Fibroblast of mammary gland (primary cell): ENCODE measurements around the gene HSDL1.
A peak's percentile ranks its signal among the peaks of the same experiment; 100 is the strongest.

ENCODE experiments used
- DNase-seq: peaks from one replicate; pipeline ENCODE4 v3.0.0-alpha.2; 2010; ENCODE audit warnings: low read depth
- H3K4me3 ChIP-seq: 2 replicates; pipeline ENCODE4 v1.5.1; 2011; ENCODE audit warnings: low read depth, mild to moderate bottlenecking, low read length, moderate library complexity; ENCODE audit not compliant: control insufficient read depth
- CTCF ChIP-seq: conservative IDR thresholded peaks from 2 replicates; pipeline ENCODE4 v1.5.1; 2011; ENCODE audit warnings: low read depth, low read length, inconsistent platforms; ENCODE audit not compliant: control insufficient read depth, insufficient read depth

The HSDL1 gene

GRCh38 chr16:84144859-84145639, at the start of gene HSDL1, which contains the start of gene DNAAF1:
Gene HSDL1, minus strand, starts transcription at chr16:84145177. Its CDS starts 13,856 bp downstream, at chr16:84131321.
Gene DNAAF1, plus strand, starts transcription at chr16:84145308. Its CDS starts 133 bp downstream, at chr16:84145441.
- peak within 1 kb of the TSS; percentile 81 for H3K4me3 ChIP-seq

GRCh38 chr16:84194018-84194417, 49.0 kb upstream of the HSDL1 start:
- no peak for DNase-seq
- H3K4me3 ChIP-seq, result no peak overlapping the region
- TF ChIP-seq CTCF, result no peak

More at GRCh38 chr16:84144859-84145639, at the start of gene HSDL1, which contains the start of gene DNAAF1:
- peak; percentile 72 for DNase-seq
- no peak for TF ChIP-seq CTCF

GRCh38 chr16:84193480-84193879, 48.5 kb upstream of the HSDL1 start:
- no peak for DNase-seq
- no peak for TF ChIP-seq CTCF
- H3K4me3 ChIP-seq, result no peak overlapping the region

GRCh38 chr16:84191466-84191865, 46.5 kb upstream of the HSDL1 start:
- TF ChIP-seq CTCF, result no peak
- DNase-seq, result no peak
- H3K4me3 ChIP-seq, result no peak overlapping the region

GRCh38 chr16:84190731-84191388, 45.9 kb upstream of the HSDL1 start, which contains the start of gene ADAD2:
Gene ADAD2, plus strand, starts transcription at chr16:84191157. Its CDS starts 74 bp downstream, at chr16:84191231.
- no peak for DNase-seq
- TF ChIP-seq CTCF, result no peak
- H3K4me3 ChIP-seq, result no peak within 1 kb of the TSS

- TF ChIP-seq CTCF, result peak; percentile 75
- H3K4me3 ChIP-seq, result peak within 1 kb of the TSS; percentile 93
- DNase-seq, result peak; percentile 94
Measured at GRCh38 chr16:84186685-84187437, 41.9 kb upstream of the HSDL1 start, which contains the start of gene TAF1C. Gene TAF1C, minus strand, starts transcription at chr16:84187057. Its CDS starts 2,069 bp downstream, at chr16:84184988.
